HG03565 (cell line): Measurements from ENCODE around the gene TMEM54.

Experiments
- ATAC-seq: cut with Tn5 transposase; IDR thresholded peaks from one replicate; pipeline ENCODE4 v1.9.1; 2021; ENCODE audit warnings: mild to moderate bottlenecking, moderate library complexity; ENCODE audit not compliant: unreplicated experiment

The TMEM54 gene

GRCh38 chr1:32900956-32901822 lies at the start of gene TMEM54:
TSS of gene TMEM54 (minus strand) at chr1:32901389. CDS start at chr1:32901238, 151 bp downstream.
- no peak for ATAC-seq

- no peak for ATAC-seq
These were observed 48.3 kb upstream of the TMEM54 start for GRCh38 chr1:32949519-32949918.

- no peak for ATAC-seq
These were observed 47.7 kb upstream of the TMEM54 start for GRCh38 chr1:32948905-32949304.

GRCh38 chr1:32948390-32948722 lies 47.2 kb upstream of the TMEM54 start:
- no peak for ATAC-seq

- no peak for ATAC-seq
These were observed 46.6 kb upstream of the TMEM54 start for GRCh38 chr1:32947669-32948389.

- no peak for ATAC-seq
These were observed 45.2 kb upstream of the TMEM54 start for GRCh38 chr1:32946413-32946812.

GRCh38 chr1:32944180-32944579 lies 43.0 kb upstream of the TMEM54 start:
- no peak for ATAC-seq

GRCh38 chr1:32939655-32940371 lies 38.6 kb upstream of the TMEM54 start:
- ATAC-seq: no peak

GRCh38 chr1:32937061-32937460 lies 35.9 kb upstream of the TMEM54 start:
- ATAC-seq: no peak

- ATAC-seq: no peak
These were observed 33.3 kb upstream of the TMEM54 start for GRCh38 chr1:32934535-32934934.

GRCh38 chr1:32933742-32934322 lies 32.6 kb upstream of the TMEM54 start:
- no peak for ATAC-seq

- ATAC-seq: no peak
These were observed 30.6 kb upstream of the TMEM54 start for GRCh38 chr1:32931760-32932159.

- ATAC-seq: no peak
These were observed 28.2 kb upstream of the TMEM54 start for GRCh38 chr1:32929366-32929765.

GRCh38 chr1:32928715-32929114 lies 27.5 kb upstream of the TMEM54 start:
- ATAC-seq: no peak

GRCh38 chr1:32928285-32928684 lies 27.1 kb upstream of the TMEM54 start:
- ATAC-seq: no peak

- ATAC-seq: no peak
These were observed 26.3 kb upstream of the TMEM54 start for GRCh38 chr1:32927441-32927840.

- no peak for ATAC-seq
These were observed 25.4 kb upstream of the TMEM54 start for GRCh38 chr1:32926562-32926961.

GRCh38 chr1:32925403-32926162 lies 24.4 kb upstream of the TMEM54 start:
- ATAC-seq: no peak

- no peak for ATAC-seq
These were observed 23.7 kb upstream of the TMEM54 start for GRCh38 chr1:32924881-32925344.

- no peak for ATAC-seq
These were observed 19.6 kb upstream of the TMEM54 start for GRCh38 chr1:32920833-32921232.
